Activated T-helper 2 cell treated with anti-CD3 and anti-CD28 coated beads, Interferon-gamma antibody, Interleukin-2, Interleukin-4, amounts not matched to agents 10 μg/mL and 5 μg/mL and 100 μg/mL, durations not matched to agents 14 hours and 24 hours and 36 hours (primary cell): ENCODE measurements around the gene AGAP1. TPM values are rescaled to one million over a fixed set of nuclear protein-coding genes. Genes with fewer than 3 reads are reported as not detected.

ENCODE experiments used
- DNase-seq: peaks from one replicate; pipeline ENCODE4 v3.0.0; 2021; ENCODE audit warnings: low spot score
- H3K27ac Mint-ChIP-seq: one replicate; pipeline ENCODE4 v1.8.0; 2021; ENCODE audit warnings: mixed read lengths
- H3K27me3 Mint-ChIP-seq: one replicate; pipeline ENCODE4 v1.8.0; 2021; ENCODE audit warnings: low read depth, mixed read lengths
- H3K36me3 Mint-ChIP-seq: one replicate; pipeline ENCODE4 v1.8.0; 2021; ENCODE audit warnings: low read depth, mixed read lengths
- H3K4me1 Mint-ChIP-seq: one replicate; pipeline ENCODE4 v1.8.0; 2021; ENCODE audit warnings: low read depth, mixed read lengths
- H3K4me3 Mint-ChIP-seq: one replicate; pipeline ENCODE4 v1.8.0; 2021; ENCODE audit warnings: low read depth, mild to moderate bottlenecking, moderate library complexity, mixed read lengths
- H3K9me3 Mint-ChIP-seq: one replicate; pipeline ENCODE4 v1.8.0; 2021; ENCODE audit warnings: mixed read lengths
- intact Hi-C: fragments of 100-400 bp; cut with micrococcal nuclease; formaldehyde crosslinking; loops from one replicate; pipeline ENCODE4 v1.15.1; 2023
- total RNA-seq: library from RNA; stranded (reverse); gene quantifications from 2 replicates; pipeline ENCODE4 v1.2.3, GENCODE V29; 2022

Gene AGAP1
- total RNA-seq, 1 donor from 2014 or later: 1.8 TPM

GRCh38 chr2:235543851-235544688, 50.2 kb downstream of the AGAP1 start:
- H3K9me3 Mint-ChIP-seq: no peaks in the 10 kb centered on the region
- H3K27ac Mint-ChIP-seq: no peak overlapping the region
- H3K36me3 Mint-ChIP-seq: no peaks in the 10 kb centered on the region
- intact Hi-C loops: no loop called here
- DNase-seq: no peak
- H3K4me3 Mint-ChIP-seq: no peak overlapping the region
- no peaks in the 10 kb centered on the region for H3K4me1 Mint-ChIP-seq
- no peaks in the 10 kb centered on the region for H3K27me3 Mint-ChIP-seq

- intact Hi-C loops: no loop called here
- Mint-ChIP-seq H3K4me3 (no peak overlapping the region), H3K27ac (no peak overlapping the region), H3K9me3 (no peaks in the 10 kb centered on the region), H3K27me3 (no peaks in the 10 kb centered on the region), H3K36me3 (no peaks in the 10 kb centered on the region), H3K4me1 (no peaks in the 10 kb centered on the region)
- no peak for DNase-seq
Observed at GRCh38 chr2:235544689-235544969, 50.8 kb downstream of the AGAP1 start.

GRCh38 chr2:235545339-235546150, 51.7 kb downstream of the AGAP1 start:
- Mint-ChIP-seq H3K9me3 (no peaks in the 10 kb centered on the region), H3K36me3 (no peaks in the 10 kb centered on the region), H3K27ac (no peak overlapping the region), H3K4me1 (no peaks in the 10 kb centered on the region), H3K27me3 (no peaks in the 10 kb centered on the region), H3K4me3 (no peak overlapping the region)
- intact Hi-C loops: no loop called here
- no peak for DNase-seq

- Mint-ChIP-seq H3K36me3 (no peaks in the 10 kb centered on the region), H3K27me3 (no peaks in the 10 kb centered on the region), H3K4me1 (no peaks in the 10 kb centered on the region), H3K9me3 (no peaks in the 10 kb centered on the region), H3K27ac (no peak overlapping the region), H3K4me3 (no peak overlapping the region)
- intact Hi-C loops: no loop called here
- DNase-seq: no peak
Observed at GRCh38 chr2:235546151-235546435, 52.2 kb downstream of the AGAP1 start.

- Mint-ChIP-seq H3K36me3 (no peaks in the 10 kb centered on the region), H3K27me3 (no peaks in the 10 kb centered on the region), H3K9me3 (no peaks in the 10 kb centered on the region), H3K4me1 (no peaks in the 10 kb centered on the region), H3K4me3 (no peak overlapping the region), H3K27ac (no peak overlapping the region)
- intact Hi-C loops: no loop called here
- no peak for DNase-seq
Observed at GRCh38 chr2:235546436-235546835, 52.6 kb downstream of the AGAP1 start.

- H3K9me3 Mint-ChIP-seq: no peaks in the 10 kb centered on the region
- no peak overlapping the region for H3K4me3 Mint-ChIP-seq
- DNase-seq: no peak
- H3K27ac Mint-ChIP-seq: no peak overlapping the region
- no peaks in the 10 kb centered on the region for H3K36me3 Mint-ChIP-seq
- peaks cover 5% of the 10 kb centered on the region for H3K27me3 Mint-ChIP-seq
- intact Hi-C loops: no loop called here
- no peaks in the 10 kb centered on the region for H3K4me1 Mint-ChIP-seq
Observed at GRCh38 chr2:235549735-235550377, 56.0 kb downstream of the AGAP1 start.

GRCh38 chr2:235550378-235550760, 56.5 kb downstream of the AGAP1 start:
- Mint-ChIP-seq H3K9me3 (no peaks in the 10 kb centered on the region), H3K4me3 (no peak overlapping the region), H3K4me1 (no peaks in the 10 kb centered on the region), H3K36me3 (no peaks in the 10 kb centered on the region), H3K27me3 (peaks cover 5% of the 10 kb centered on the region), H3K27ac (no peak overlapping the region)
- intact Hi-C loops: no loop called here
- no peak for DNase-seq

- no peak for DNase-seq
- no peaks in the 10 kb centered on the region for H3K9me3 Mint-ChIP-seq
- peaks cover 5% of the 10 kb centered on the region for H3K27me3 Mint-ChIP-seq
- H3K36me3 Mint-ChIP-seq: no peaks in the 10 kb centered on the region
- no peak overlapping the region for H3K4me3 Mint-ChIP-seq
- intact Hi-C loops: no loop called here
- no peak overlapping the region for H3K27ac Mint-ChIP-seq
- H3K4me1 Mint-ChIP-seq: no peaks in the 10 kb centered on the region
Observed at GRCh38 chr2:235550946-235551345, 57.1 kb downstream of the AGAP1 start.

- peaks cover 5% of the 10 kb centered on the region for H3K27me3 Mint-ChIP-seq
- intact Hi-C loops: no loop called here
- no peak for DNase-seq
- no peak overlapping the region for H3K27ac Mint-ChIP-seq
- H3K9me3 Mint-ChIP-seq: no peaks in the 10 kb centered on the region
- H3K4me3 Mint-ChIP-seq: no peak overlapping the region
- no peaks in the 10 kb centered on the region for H3K36me3 Mint-ChIP-seq
- no peaks in the 10 kb centered on the region for H3K4me1 Mint-ChIP-seq
Observed at GRCh38 chr2:235551965-235552364, 58.1 kb downstream of the AGAP1 start.

- Mint-ChIP-seq H3K4me3 (no peak overlapping the region), H3K9me3 (no peaks in the 10 kb centered on the region), H3K27ac (no peak overlapping the region), H3K36me3 (no peaks in the 10 kb centered on the region), H3K27me3 (peaks cover 5% of the 10 kb centered on the region), H3K4me1 (no peaks in the 10 kb centered on the region)
- intact Hi-C loops: no loop called here
- no peak for DNase-seq
Observed at GRCh38 chr2:235552671-235553070, 58.8 kb downstream of the AGAP1 start.

GRCh38 chr2:235553291-235553690, 59.4 kb downstream of the AGAP1 start:
- Mint-ChIP-seq H3K4me3 (no peak overlapping the region), H3K27ac (no peak overlapping the region), H3K9me3 (no peaks in the 10 kb centered on the region), H3K36me3 (no peaks in the 10 kb centered on the region), H3K4me1 (no peaks in the 10 kb centered on the region), H3K27me3 (peaks cover 5% of the 10 kb centered on the region)
- DNase-seq: no peak
- intact Hi-C loops: no loop called here

- no peaks in the 10 kb centered on the region for H3K4me1 Mint-ChIP-seq
- no peak overlapping the region for H3K27ac Mint-ChIP-seq
- no peak overlapping the region for H3K4me3 Mint-ChIP-seq
- H3K36me3 Mint-ChIP-seq: no peaks in the 10 kb centered on the region
- H3K9me3 Mint-ChIP-seq: no peaks in the 10 kb centered on the region
- H3K27me3 Mint-ChIP-seq: peaks cover 5% of the 10 kb centered on the region
- intact Hi-C loops: no loop called here
- no peak for DNase-seq
Observed at GRCh38 chr2:235553696-235554100, 59.9 kb downstream of the AGAP1 start.

- H3K27ac Mint-ChIP-seq: no peak overlapping the region
- no peaks in the 10 kb centered on the region for H3K9me3 Mint-ChIP-seq
- no peak for DNase-seq
- no peaks in the 10 kb centered on the region for H3K4me1 Mint-ChIP-seq
- peaks cover 5% of the 10 kb centered on the region for H3K27me3 Mint-ChIP-seq
- H3K4me3 Mint-ChIP-seq: no peak overlapping the region
- no peaks in the 10 kb centered on the region for H3K36me3 Mint-ChIP-seq
- intact Hi-C loops: no loop called here
Observed at GRCh38 chr2:235554385-235554784, 60.5 kb downstream of the AGAP1 start.
